MCF 10A (cell line): ENCODE measurements around the gene VSTM2B. TPM values are rescaled to one million over a fixed set of nuclear protein-coding genes. Genes with fewer than 3 reads are reported as not detected.

Experiments
- BruUV-seq: library from RNA; stranded (reverse); fragments of 400-500 nt; replicated peaks from 2 replicates; lab custom pipeline; 2021; lab: Mats Ljungman, UMichigan
- CTCF ChIA-PET: fragments of 300-600 bp; sonication (Branson Sonifier 250); formaldehyde crosslinking; extraction: SDS; loops from one replicate; lab custom pipeline; 2021; ENCODE audit warnings: antibody characterized with exemption, inconsistent platforms; lab: Yijun Ruan, JAX
- POLR2A ChIA-PET: fragments of 300-600, 350-650 bp; sonication (Branson Sonifier 250); formaldehyde crosslinking; extraction: SDS; loops from one replicate; lab custom pipeline; 2020; ENCODE audit warnings: antibody characterized with exemption, inconsistent platforms; lab: Yijun Ruan, JAX
- DNase-seq: peaks from one replicate; pipeline ENCODE4 v3.0.0-alpha.2; 2018; ENCODE audit not compliant: unreplicated experiment
- H3K27ac Mint-ChIP-seq: one replicate; pipeline ENCODE4 v1.8.0; 2022; ENCODE audit warnings: mild to moderate bottlenecking, low read depth, mixed read lengths; ENCODE audit not compliant: unreplicated experiment
- H3K27me3 Mint-ChIP-seq: one replicate; pipeline ENCODE4 v1.8.0; 2022; ENCODE audit warnings: mixed read lengths; ENCODE audit not compliant: insufficient read depth, unreplicated experiment
- H3K36me3 Mint-ChIP-seq: one replicate; pipeline ENCODE4 v1.8.0; 2022; ENCODE audit warnings: mild to moderate bottlenecking, moderate library complexity, mixed read lengths; ENCODE audit not compliant: insufficient read depth, unreplicated experiment
- H3K4me1 Mint-ChIP-seq: one replicate; pipeline ENCODE4 v1.8.0; 2022; ENCODE audit warnings: mixed read lengths; ENCODE audit not compliant: insufficient read depth, unreplicated experiment
- H3K4me3 Mint-ChIP-seq: one replicate; pipeline ENCODE4 v1.8.0; 2022; ENCODE audit warnings: mild to moderate bottlenecking, moderate library complexity, mixed read lengths; ENCODE audit not compliant: unreplicated experiment
- H3K9me3 Mint-ChIP-seq: one replicate; pipeline ENCODE4 v1.8.0; 2022; ENCODE audit warnings: mixed read lengths; ENCODE audit not compliant: unreplicated experiment
- intact Hi-C: fragments of 100-400 bp; cut with micrococcal nuclease; formaldehyde crosslinking; loops from 2 replicates; pipeline ENCODE4 v1.14.1; 2022
- total RNA-seq: library from RNA; stranded (reverse); gene quantifications from 2 replicates; pipeline ENCODE4 v1.2.3, GENCODE V29; 2022
- TF ChIP-seq, protein P1 (sequence below): fragments of 200-600 bp; IDR thresholded peaks from one replicate; pipeline ENCODE4 v1.8.0; 2022; ENCODE audit warnings: antibody characterized with exemption, mild to moderate bottlenecking; ENCODE audit not compliant: unreplicated experiment

The VSTM2B gene
- total RNA-seq, 1 experiment from 2014 or later: not detected

DNA sequence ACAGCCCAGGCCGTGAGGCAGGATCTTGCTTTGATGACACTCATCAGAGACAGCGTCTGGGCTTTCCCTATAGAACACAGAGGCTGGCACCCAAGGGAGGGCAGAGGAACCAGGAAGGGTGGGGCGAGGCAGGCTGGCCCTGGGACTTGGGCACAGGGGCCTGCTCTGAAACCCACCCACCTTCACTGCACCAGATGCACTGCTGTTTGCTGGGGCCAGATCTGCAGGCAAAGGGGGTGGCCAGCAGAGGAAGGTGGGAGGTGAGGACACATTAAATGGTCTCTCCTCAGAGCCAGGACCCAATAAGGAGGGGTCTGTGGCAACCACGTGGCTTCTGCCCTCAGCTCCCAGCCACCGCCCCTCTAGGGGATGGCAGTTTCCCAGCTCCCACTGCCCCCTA is 6.6 kb upstream of the VSTM2B start:
- Mint-ChIP-seq H3K4me3 (no peak overlapping the region), H3K27me3 (no peaks in the 10 kb centered on the region), H3K4me1 (no peaks in the 10 kb centered on the region), H3K27ac (no peak overlapping the region), H3K36me3 (no peaks in the 10 kb centered on the region), H3K9me3 (peaks cover 24% of the 10 kb centered on the region)
- POLR2A ChIA-PET: no interaction called here
- intact Hi-C loops: no loop called here
- no TSS peak for BruUV-seq
- no peak for DNase-seq
- CTCF ChIA-PET: no interaction called here
- TF ChIP-seq, protein P1, sequence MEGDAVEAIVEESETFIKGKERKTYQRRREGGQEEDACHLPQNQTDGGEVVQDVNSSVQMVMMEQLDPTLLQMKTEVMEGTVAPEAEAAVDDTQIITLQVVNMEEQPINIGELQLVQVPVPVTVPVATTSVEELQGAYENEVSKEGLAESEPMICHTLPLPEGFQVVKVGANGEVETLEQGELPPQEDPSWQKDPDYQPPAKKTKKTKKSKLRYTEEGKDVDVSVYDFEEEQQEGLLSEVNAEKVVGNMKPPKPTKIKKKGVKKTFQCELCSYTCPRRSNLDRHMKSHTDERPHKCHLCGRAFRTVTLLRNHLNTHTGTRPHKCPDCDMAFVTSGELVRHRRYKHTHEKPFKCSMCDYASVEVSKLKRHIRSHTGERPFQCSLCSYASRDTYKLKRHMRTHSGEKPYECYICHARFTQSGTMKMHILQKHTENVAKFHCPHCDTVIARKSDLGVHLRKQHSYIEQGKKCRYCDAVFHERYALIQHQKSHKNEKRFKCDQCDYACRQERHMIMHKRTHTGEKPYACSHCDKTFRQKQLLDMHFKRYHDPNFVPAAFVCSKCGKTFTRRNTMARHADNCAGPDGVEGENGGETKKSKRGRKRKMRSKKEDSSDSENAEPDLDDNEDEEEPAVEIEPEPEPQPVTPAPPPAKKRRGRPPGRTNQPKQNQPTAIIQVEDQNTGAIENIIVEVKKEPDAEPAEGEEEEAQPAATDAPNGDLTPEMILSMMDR: no peak

DNA sequence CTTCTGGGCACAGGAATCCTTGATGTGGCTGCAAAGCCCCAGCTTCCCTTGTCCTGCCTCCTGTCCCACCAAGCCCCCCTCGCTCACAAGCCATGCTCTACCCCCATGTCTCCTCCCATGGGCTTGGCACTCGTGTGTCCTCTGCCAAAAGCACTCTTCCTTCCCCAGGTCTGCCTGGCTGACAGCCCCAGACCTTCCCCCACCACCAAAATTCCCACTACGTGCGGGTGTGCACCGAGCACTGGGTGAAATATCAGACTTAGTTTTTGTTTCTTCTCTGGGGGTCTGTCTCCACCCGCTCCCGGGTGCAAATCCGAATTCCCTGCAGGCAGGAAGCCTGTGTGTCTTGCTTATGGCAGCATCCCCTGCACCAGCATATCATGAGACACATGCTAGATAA is 5.9 kb upstream of the VSTM2B start:
- ChIA-PET POLR2A (no interaction called here), CTCF (no interaction called here)
- no peak for DNase-seq
- BruUV-seq: no TSS peak
- no peaks in the 10 kb centered on the region for H3K4me1 Mint-ChIP-seq
- H3K27me3 Mint-ChIP-seq: no peaks in the 10 kb centered on the region
- intact Hi-C loops: no loop called here
- TF ChIP-seq, protein P1: no peak
- no peaks in the 10 kb centered on the region for H3K36me3 Mint-ChIP-seq
- H3K27ac Mint-ChIP-seq: no peak overlapping the region
- H3K9me3 Mint-ChIP-seq: peaks cover 18% of the 10 kb centered on the region
- H3K4me3 Mint-ChIP-seq: no peak overlapping the region

DNA sequence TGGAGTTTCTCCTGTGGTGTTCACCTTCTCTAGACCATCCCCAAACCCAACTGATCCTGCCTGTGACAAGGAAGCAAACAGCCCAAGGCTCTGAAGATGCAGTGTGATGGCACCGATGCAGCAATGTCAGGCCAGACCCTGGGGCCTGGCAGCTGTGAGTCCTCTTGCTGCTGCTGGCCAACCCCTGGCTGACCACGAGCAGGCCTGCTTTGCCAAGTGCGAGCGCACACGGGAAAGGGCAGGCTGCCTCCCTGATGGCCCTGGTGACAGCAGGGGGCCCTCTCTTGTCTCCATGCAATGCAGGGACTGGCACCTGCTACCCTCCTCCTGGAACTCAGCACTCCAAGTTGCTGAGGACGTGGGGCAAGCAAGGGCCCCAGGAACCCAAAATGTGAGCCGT is 5.4 kb upstream of the VSTM2B start:
- TF ChIP-seq, protein P1: no peak
- Mint-ChIP-seq H3K27me3 (no peaks in the 10 kb centered on the region), H3K4me3 (no peak overlapping the region), H3K27ac (no peak overlapping the region), H3K9me3 (peaks cover 14% of the 10 kb centered on the region), H3K4me1 (no peaks in the 10 kb centered on the region), H3K36me3 (no peaks in the 10 kb centered on the region)
- BruUV-seq: no TSS peak
- intact Hi-C loops: no loop called here
- ChIA-PET CTCF (no interaction called here), POLR2A (no interaction called here)
- DNase-seq: no peak

DNA sequence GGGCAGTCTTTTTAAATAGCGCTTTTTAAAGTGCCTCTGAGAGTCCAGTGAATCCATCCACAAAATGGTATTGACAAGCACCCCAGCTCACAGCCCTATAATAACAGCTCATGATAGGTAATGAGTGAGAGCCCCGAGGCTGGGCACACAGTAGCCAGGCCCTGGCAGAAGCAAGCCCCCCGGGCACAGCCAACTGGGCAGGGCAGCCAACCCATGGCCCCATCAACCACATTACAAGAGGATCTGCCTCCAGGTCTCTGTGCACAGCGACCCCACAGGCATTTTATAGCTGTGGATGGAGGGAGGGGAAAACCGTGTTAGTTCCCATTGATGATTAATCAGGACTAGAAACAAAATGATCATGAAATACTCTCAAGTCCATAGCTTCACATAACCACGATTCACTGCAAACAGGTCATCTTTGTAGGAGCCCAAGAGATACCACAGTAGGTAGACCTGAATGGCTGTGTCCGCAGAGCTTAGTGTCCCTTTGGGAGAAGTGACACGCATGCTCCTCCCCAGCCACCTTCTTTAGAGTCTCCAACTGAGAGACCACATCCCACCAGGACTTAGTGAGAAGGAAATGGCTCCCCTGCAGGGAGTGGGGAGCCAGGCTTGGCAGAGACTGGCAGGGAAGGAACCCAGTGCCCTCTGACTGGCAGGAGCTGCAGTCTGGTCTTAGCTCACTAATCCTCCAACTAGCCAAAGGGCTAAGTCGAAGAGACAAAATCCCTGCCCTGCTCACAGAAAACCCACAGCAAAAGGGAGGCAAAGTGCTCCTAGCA is 4.3 kb upstream of the VSTM2B start:
- peaks cover 11% of the 10 kb centered on the region for H3K9me3 Mint-ChIP-seq
- no peak overlapping the region for H3K27ac Mint-ChIP-seq
- H3K36me3 Mint-ChIP-seq: no peaks in the 10 kb centered on the region
- CTCF ChIA-PET: interaction anchor here (0.5 kb wide), 1 partner anchor 26 kb away, joined by 4 read pairs; no protein-coding TSS in a partner anchor
- H3K4me1 Mint-ChIP-seq: no peaks in the 10 kb centered on the region
- no TSS peak for BruUV-seq
- TF ChIP-seq, protein P1: no peak
- no peak for DNase-seq
- no peaks in the 10 kb centered on the region for H3K27me3 Mint-ChIP-seq
- no peak overlapping the region for H3K4me3 Mint-ChIP-seq
- intact Hi-C loops: no loop called here
- POLR2A ChIA-PET: no interaction called here
